Measurements from ENCODE around the gene SMTN. TPM values are rescaled to one million over a fixed set of nuclear protein-coding genes. Genes with fewer than 3 reads are reported as not detected.

The SMTN gene
- total and polyA plus RNA-seq, 9 of the 15 experiments (the other 6 are each of a cell fraction or from before 2014, with no cell fraction given) = 2.5 to 41.1 (median 16.1) TPM

DNA sequence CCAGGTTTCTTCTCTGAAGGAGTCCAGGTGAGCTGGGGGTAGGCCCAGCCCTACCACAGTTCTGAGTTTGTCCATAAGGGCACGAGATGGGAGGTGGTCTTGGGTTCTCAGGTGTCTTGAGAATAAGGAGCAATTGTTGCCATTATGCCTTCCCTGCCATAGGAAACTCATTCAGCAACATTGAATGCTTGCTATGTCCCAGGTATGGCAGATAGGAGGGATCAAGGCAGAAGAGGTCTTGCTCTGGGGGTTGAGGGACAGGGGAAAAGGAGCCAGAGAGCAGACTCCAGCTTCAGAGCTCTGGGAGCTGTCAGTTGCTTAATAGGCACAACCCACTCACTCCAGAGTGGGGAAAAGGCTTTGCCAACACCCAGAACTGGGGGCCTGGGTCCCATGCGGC, 22.0 kb downstream of the SMTN start:
- no peak for ATAC-seq
- ChIA-PET POLR2A (interaction anchor here (0.6 to 4.4 kb wide), 4 partner anchors 11 to 137 kb away, joined by 3 to 18 read pairs (median 4); no protein-coding TSS in a partner anchor), CTCF (ENCODE audit: low intra/inter-chr PET ratio) (no interaction called here)
- WGBS (ENCODE audit: insufficient coverage, low coverage, missing lambda C conversion rate) = 56% methylated on average over 2 of the region's 2 CpGs
- Histone ChIP-seq H3K36me3 (ENCODE audit: control insufficient read depth, insufficient read depth, low read length) (peaks cover 13% of the 10 kb centered on the region; the same call in 2 of the 3 replicates), H3K4me3 (no peak overlapping the region), H3K27ac (ENCODE audit: extremely low read depth, low read depth, low read length) (no peak overlapping the region; the same call in 2 of the 3 replicates), H3K79me2 (ENCODE audit: control insufficient read depth, insufficient read depth, low read length) (no peaks in the 10 kb centered on the region), H3K9me3 (replicated peaks; ENCODE audit: control insufficient read depth, insufficient read depth, low read depth, low read length) (no peaks in the 10 kb centered on the region), H3K27me3 (ENCODE audit: control insufficient read depth in 2 of 2, insufficient read depth in 2 of 2, low read length in 2 of 2) (no peaks in the 10 kb centered on the region), H3K4me1 (replicated peaks in 1 of 2; ENCODE audit: control insufficient read depth in 2 of 2, insufficient read depth in 2 of 2, low read length in 2 of 2) (peaks cover 13 to 27% of the 10 kb centered on the region in 2 experiments; a peak in 4 of 5 replicates), H2AFZ (ENCODE audit: low read depth, low read length) (no peak overlapping the region), H4K20me1 (replicated peaks; ENCODE audit: control insufficient read depth, insufficient read depth, low read length) (no peaks in the 10 kb centered on the region), H3K9ac (ENCODE audit: insufficient read depth in 1 of 2, low read depth in 2 of 2, low read length in 2 of 2) (no peak overlapping the region), H3K9me1 (ENCODE audit: control insufficient read depth, insufficient read depth, low read length) (peaks cover 5% of the 10 kb centered on the region), H3K4me2 (ENCODE audit: insufficient read depth, low read length) (no peak overlapping the region)
- no peak for FAIRE-seq
- in situ Hi-C loops (cut with MboI) = loop anchor here (5.0 kb wide), 2 partner anchors 39 to 124 kb away; partner anchors contain the start of gene PLA2G3
- TF ChIP-seq, protein P1, sequence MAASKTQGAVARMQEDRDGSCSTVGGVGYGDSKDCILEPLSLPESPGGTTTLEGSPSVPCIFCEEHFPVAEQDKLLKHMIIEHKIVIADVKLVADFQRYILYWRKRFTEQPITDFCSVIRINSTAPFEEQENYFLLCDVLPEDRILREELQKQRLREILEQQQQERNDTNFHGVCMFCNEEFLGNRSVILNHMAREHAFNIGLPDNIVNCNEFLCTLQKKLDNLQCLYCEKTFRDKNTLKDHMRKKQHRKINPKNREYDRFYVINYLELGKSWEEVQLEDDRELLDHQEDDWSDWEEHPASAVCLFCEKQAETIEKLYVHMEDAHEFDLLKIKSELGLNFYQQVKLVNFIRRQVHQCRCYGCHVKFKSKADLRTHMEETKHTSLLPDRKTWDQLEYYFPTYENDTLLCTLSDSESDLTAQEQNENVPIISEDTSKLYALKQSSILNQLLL (CRISPR knock-in tag; IDR thresholded peaks at IDR 0.05; ENCODE audit: borderline replicate concordance) = no peak
- TF ChIP-seq MAFF (IDR thresholded peaks at IDR 0.05; ENCODE audit: low read length) (no peak), RUNX1 (IDR thresholded peaks at IDR 0.05; ENCODE audit: low read depth) (no peak), NR2C2 (CRISPR knock-in tag; IDR thresholded peaks at IDR 0.05) (no peak), NR2C2 (tag; IDR thresholded peaks at IDR 0.05) (no peak), KDM4B (IDR thresholded peaks at IDR 0.05; ENCODE audit: borderline replicate concordance in 2 of 2, low read depth in 1 of 2) (no peak)
- TF ChIP-seq, protein P2, sequence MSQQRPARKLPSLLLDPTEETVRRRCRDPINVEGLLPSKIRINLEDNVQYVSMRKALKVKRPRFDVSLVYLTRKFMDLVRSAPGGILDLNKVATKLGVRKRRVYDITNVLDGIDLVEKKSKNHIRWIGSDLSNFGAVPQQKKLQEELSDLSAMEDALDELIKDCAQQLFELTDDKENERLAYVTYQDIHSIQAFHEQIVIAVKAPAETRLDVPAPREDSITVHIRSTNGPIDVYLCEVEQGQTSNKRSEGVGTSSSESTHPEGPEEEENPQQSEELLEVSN (IDR thresholded peaks at IDR 0.05; ENCODE audit: borderline replicate concordance in 1 of 2, extremely low read depth in 1 of 2, insufficient read depth in 1 of 2, insufficient read length in 1 of 2, low read depth in 1 of 2, low read length in 1 of 2, poor library complexity in 1 of 2, severe bottlenecking in 1 of 2) = no peak
- no TSS peak for BruUV-seq (replicated peaks)
- intact Hi-C loops (cut with micrococcal nuclease) = no loop called here
- no peak for DNase-seq (ENCODE audit: extremely low read depth in 1 of 4, low spot score in 3 of 4)

Data from K562 (cell line).